Measurements from ENCODE around the gene ISM2. TPM values are rescaled to one million over a fixed set of nuclear protein-coding genes. Genes with fewer than 3 reads are reported as not detected.

ISM2 gene
- polyA plus RNA-seq, 1 of the 3 experiments (the other 2 are of a cell fraction) = 0.20 TPM

- Histone ChIP-seq H3K27ac (ENCODE audit: low read depth in 2 of 2, low read length in 1 of 2) (no peak overlapping the region), H3F3A (replicated peaks; ENCODE audit: insufficient read depth) (no peaks in the 10 kb centered on the region), H3K36me3 (replicated peaks in 1 of 2; ENCODE audit: control insufficient read depth in 1 of 2, insufficient read depth in 2 of 2, low read length in 1 of 2) (peaks cover 19 to 25% of the 10 kb centered on the region in 2 experiments), H3K9me2 (no peaks in the 10 kb centered on the region), H4K20me1 (ENCODE audit: insufficient read depth) (no peaks in the 10 kb centered on the region), H3K79me2 (ENCODE audit: insufficient read depth) (no peaks in the 10 kb centered on the region), H3K9me3 (no peaks in the 10 kb centered on the region), H3K4me2 (no peak overlapping the region), H3K4me3 (ENCODE audit: low read depth in 2 of 2, low read length in 1 of 2) (no peak overlapping the region), H3K4me1 (ENCODE audit: control insufficient read depth in 1 of 2, insufficient read depth in 2 of 2, low read depth in 1 of 2, low read length in 1 of 2) (no peaks in the 10 kb centered on the region), H2AFZ (ENCODE audit: low read depth) (no peak overlapping the region), H3K27me3 (ENCODE audit: insufficient read depth) (no peaks in the 10 kb centered on the region), H3K9ac (no peak overlapping the region)
- CTCF ChIA-PET = no interaction called here
- no peak for DNase-seq
- POLR2A ChIA-PET = no interaction called here
- TF ChIP-seq TAF1 (IDR thresholded peaks at IDR 0.05; ENCODE audit: borderline replicate concordance, low read depth, low read length) = no peak
- WGBS (ENCODE audit: low lambda C conversion rate) = 90% methylated on average over 4 of the region's 4 CpGs
Measured at GRCh38 chr14:77508249-77508648, 9.6 kb upstream of the ISM2 start.

DNA sequence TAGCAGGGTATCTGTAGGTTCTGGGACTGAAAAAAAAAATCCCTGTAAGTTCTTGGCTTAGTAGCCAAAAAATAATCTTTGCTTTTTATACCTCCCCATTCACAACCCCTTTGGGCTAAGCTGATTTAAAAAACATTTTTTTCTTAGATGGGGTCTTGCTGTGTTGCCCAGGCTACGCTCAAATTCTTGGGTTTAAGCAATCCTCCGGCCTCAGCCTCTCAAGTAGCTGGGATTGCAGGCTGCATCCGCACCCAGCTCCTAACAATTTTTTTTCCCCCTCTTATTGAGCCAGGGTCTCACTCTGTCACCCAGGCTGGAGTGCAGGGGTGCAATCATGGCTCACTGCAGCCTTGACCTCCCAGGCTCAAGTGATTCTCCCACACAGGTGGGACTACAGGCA lies 9.1 kb upstream of the ISM2 start:
- no peak for TF ChIP-seq FOXJ3 (CRISPR knock-in tag; IDR thresholded peaks at IDR 0.05)
- no peak for TF ChIP-seq CHD2 (IDR thresholded peaks at IDR 0.05; ENCODE audit: low read length, partially characterized antibody)
- TF ChIP-seq ELF1 (IDR thresholded peaks at IDR 0.05) = no peak
- TF ChIP-seq USF1 (IDR thresholded peaks at IDR 0.05; ENCODE audit: borderline replicate concordance, low read depth) = no peak
- no peak for TF ChIP-seq USF2 (IDR thresholded peaks at IDR 0.05; ENCODE audit: borderline replicate concordance, low read depth, low read length)
- no peak for TF ChIP-seq NFIC (IDR thresholded peaks at IDR 0.05; ENCODE audit: borderline replicate concordance)
- TF ChIP-seq JUND (IDR thresholded peaks at IDR 0.05) = no peak
- no peak for TF ChIP-seq EP300 (IDR thresholded peaks at IDR 0.05; ENCODE audit: borderline replicate concordance in 1 of 2, low read depth in 1 of 2, low read length in 1 of 2)
- ChIA-PET CTCF (no interaction called here), POLR2A (no interaction called here)
- H3K9me3 ChIP-seq = no peaks in the 10 kb centered on the region
- H3K79me2 ChIP-seq (ENCODE audit: insufficient read depth) = no peaks in the 10 kb centered on the region
- no peak overlapping the region for H2AFZ ChIP-seq (ENCODE audit: low read depth)
- WGBS (ENCODE audit: low lambda C conversion rate) = 95% methylated on average over 3 of the region's 3 CpGs
- no peaks in the 10 kb centered on the region for H3F3A ChIP-seq (replicated peaks; ENCODE audit: insufficient read depth)
- no peak overlapping the region for H3K27ac ChIP-seq (ENCODE audit: low read depth in 2 of 2, low read length in 1 of 2)
- no peaks in the 10 kb centered on the region for H4K20me1 ChIP-seq (ENCODE audit: insufficient read depth)
- no peak overlapping the region for H3K9ac ChIP-seq
- peaks cover 19 to 25% of the 10 kb centered on the region in 2 experiments for H3K36me3 ChIP-seq (replicated peaks in 1 of 2; ENCODE audit: control insufficient read depth in 1 of 2, insufficient read depth in 2 of 2, low read length in 1 of 2)
- no peak for DNase-seq
- no peak overlapping the region for H3K4me3 ChIP-seq (ENCODE audit: low read depth in 2 of 2, low read length in 1 of 2)
- H3K27me3 ChIP-seq (ENCODE audit: insufficient read depth) = no peaks in the 10 kb centered on the region
- H3K4me1 ChIP-seq (ENCODE audit: control insufficient read depth in 1 of 2, insufficient read depth in 2 of 2, low read depth in 1 of 2, low read length in 1 of 2) = no peaks in the 10 kb centered on the region
- H3K9me2 ChIP-seq = no peaks in the 10 kb centered on the region
- H3K4me2 ChIP-seq = no peak overlapping the region

- no peak overlapping the region for H3K4me3 ChIP-seq (ENCODE audit: low read depth in 2 of 2, low read length in 1 of 2)
- H3F3A ChIP-seq (replicated peaks; ENCODE audit: insufficient read depth) = no peaks in the 10 kb centered on the region
- no peak overlapping the region for H3K27ac ChIP-seq (ENCODE audit: low read depth in 2 of 2, low read length in 1 of 2)
- no peaks in the 10 kb centered on the region for H3K9me3 ChIP-seq
- 63% methylated on average over 4 of the region's 4 CpGs for WGBS (ENCODE audit: low lambda C conversion rate)
- H4K20me1 ChIP-seq (ENCODE audit: insufficient read depth) = no peaks in the 10 kb centered on the region
- peaks cover 0 to 15% of the 10 kb centered on the region in 2 experiments for H3K36me3 ChIP-seq (replicated peaks in 1 of 2; ENCODE audit: control insufficient read depth in 1 of 2, insufficient read depth in 2 of 2, low read length in 1 of 2)
- no peak for DNase-seq
- no peaks in the 10 kb centered on the region for H3K9me2 ChIP-seq
- H3K4me2 ChIP-seq = no peak overlapping the region
- TF ChIP-seq YY1 (IDR thresholded peaks at IDR 0.05; ENCODE audit: low read depth) (no peak), ELF1 (IDR thresholded peaks at IDR 0.05) (no peak), GATA2 (CRISPR knock-in tag; IDR thresholded peaks at IDR 0.05) (no peak), MXI1 (IDR thresholded peaks at IDR 0.05; ENCODE audit: low read depth, low read length) (no peak), SIN3A (IDR thresholded peaks at IDR 0.05; ENCODE audit: borderline replicate concordance, low read depth, low read length) (no peak), EP300 (IDR thresholded peaks at IDR 0.05; ENCODE audit: borderline replicate concordance in 1 of 2, low read depth in 1 of 2, low read length in 1 of 2) (no peak), EZH2phosphoT487 (IDR thresholded peaks at IDR 0.05; ENCODE audit: borderline replicate concordance, low read depth) (no peak), REST (IDR thresholded peaks at IDR 0.05; ENCODE audit: low read depth, low read length) (no peak), FOSL2 (IDR thresholded peaks at IDR 0.05; ENCODE audit: borderline replicate concordance, low read depth) (no peak), MEF2A (IDR thresholded peaks at IDR 0.05; ENCODE audit: borderline replicate concordance, low read depth) (no peak), RFX5 (IDR thresholded peaks at IDR 0.05; ENCODE audit: low read length) (no peak)
- H3K79me2 ChIP-seq (ENCODE audit: insufficient read depth) = no peaks in the 10 kb centered on the region
- no peak overlapping the region for H3K9ac ChIP-seq
- no peak overlapping the region for H2AFZ ChIP-seq (ENCODE audit: low read depth)
- ChIA-PET CTCF (interaction anchor here (1.1 to 1.7 kb wide), 4 partner anchors 10 to 99 kb away, joined by 3 to 5 read pairs (median 3); no protein-coding TSS in a partner anchor), POLR2A (no interaction called here)
- H3K4me1 ChIP-seq (ENCODE audit: control insufficient read depth in 1 of 2, insufficient read depth in 2 of 2, low read depth in 1 of 2, low read length in 1 of 2) = no peaks in the 10 kb centered on the region
- H3K27me3 ChIP-seq (ENCODE audit: insufficient read depth) = no peaks in the 10 kb centered on the region
Measured at GRCh38 chr14:77505031-77505430, 6.4 kb upstream of the ISM2 start.
